ENCODE measurements around the gene ARL10. TPM values are rescaled to one million over a fixed set of nuclear protein-coding genes. Genes with fewer than 3 reads are reported as not detected.
A peak's percentile ranks its signal among the peaks of the same experiment; 100 is the strongest.

The ARL10 gene
- total RNA-seq, 1 donor from 2014 or later, result 4.2 TPM

DNA sequence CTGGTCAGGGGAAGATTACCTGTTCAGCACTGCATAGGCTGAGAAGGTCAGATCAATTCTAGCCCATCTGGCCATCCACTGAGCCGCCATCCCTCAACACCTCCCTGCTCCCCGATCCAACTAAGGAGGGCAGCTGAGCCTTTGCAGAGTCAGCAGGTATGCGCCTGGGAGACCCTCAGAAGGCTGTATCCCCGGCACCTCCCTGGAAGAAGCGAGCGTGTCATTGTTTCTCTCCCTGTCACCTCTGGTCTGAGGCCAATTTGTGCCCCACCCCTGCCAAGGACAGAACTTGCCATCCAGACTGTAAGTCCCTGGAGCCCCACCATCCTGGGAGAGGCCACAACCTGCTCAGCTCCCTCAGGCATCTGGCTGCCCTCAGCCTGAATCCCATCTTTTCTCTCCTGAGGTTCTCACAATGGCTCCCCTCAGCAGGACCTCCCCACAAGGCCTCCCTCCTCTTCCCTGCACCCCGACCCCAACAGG, 48.5 kb downstream of the ARL10 start:
- TF ChIP-seq, protein P1, sequence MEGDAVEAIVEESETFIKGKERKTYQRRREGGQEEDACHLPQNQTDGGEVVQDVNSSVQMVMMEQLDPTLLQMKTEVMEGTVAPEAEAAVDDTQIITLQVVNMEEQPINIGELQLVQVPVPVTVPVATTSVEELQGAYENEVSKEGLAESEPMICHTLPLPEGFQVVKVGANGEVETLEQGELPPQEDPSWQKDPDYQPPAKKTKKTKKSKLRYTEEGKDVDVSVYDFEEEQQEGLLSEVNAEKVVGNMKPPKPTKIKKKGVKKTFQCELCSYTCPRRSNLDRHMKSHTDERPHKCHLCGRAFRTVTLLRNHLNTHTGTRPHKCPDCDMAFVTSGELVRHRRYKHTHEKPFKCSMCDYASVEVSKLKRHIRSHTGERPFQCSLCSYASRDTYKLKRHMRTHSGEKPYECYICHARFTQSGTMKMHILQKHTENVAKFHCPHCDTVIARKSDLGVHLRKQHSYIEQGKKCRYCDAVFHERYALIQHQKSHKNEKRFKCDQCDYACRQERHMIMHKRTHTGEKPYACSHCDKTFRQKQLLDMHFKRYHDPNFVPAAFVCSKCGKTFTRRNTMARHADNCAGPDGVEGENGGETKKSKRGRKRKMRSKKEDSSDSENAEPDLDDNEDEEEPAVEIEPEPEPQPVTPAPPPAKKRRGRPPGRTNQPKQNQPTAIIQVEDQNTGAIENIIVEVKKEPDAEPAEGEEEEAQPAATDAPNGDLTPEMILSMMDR (IDR thresholded peaks at IDR 0.05; ENCODE audit: insufficient read depth, low read length, severe bottlenecking), result no peak
- DNase-seq (ENCODE audit: low read depth), result no peak
- no peak for FAIRE-seq
- no peak overlapping the region for H3K4me3 ChIP-seq (ENCODE audit: low read depth, low read length)
- peaks cover 4% of the 10 kb centered on the region for H3K36me3 ChIP-seq (ENCODE audit: control insufficient read depth, insufficient read depth, low read length)
- no peaks in the 10 kb centered on the region for H3K27me3 ChIP-seq (ENCODE audit: control insufficient read depth, insufficient read depth, low read length)

GRCh38 chr5:176414704-176415103, 49.4 kb downstream of the ARL10 start:
- DNase-seq (ENCODE audit: low read depth), result no peak
- no peak for FAIRE-seq
- H3K27me3 ChIP-seq (ENCODE audit: control insufficient read depth, insufficient read depth, low read length), result no peaks in the 10 kb centered on the region
- peaks cover 2% of the 10 kb centered on the region for H3K36me3 ChIP-seq (ENCODE audit: control insufficient read depth, insufficient read depth, low read length)
- peak overlapping the region; percentile 79 for H3K4me3 ChIP-seq (ENCODE audit: low read depth, low read length)
- TF ChIP-seq, protein P1 (IDR thresholded peaks at IDR 0.05; ENCODE audit: insufficient read depth, low read length, severe bottlenecking), result no peak

DNA sequence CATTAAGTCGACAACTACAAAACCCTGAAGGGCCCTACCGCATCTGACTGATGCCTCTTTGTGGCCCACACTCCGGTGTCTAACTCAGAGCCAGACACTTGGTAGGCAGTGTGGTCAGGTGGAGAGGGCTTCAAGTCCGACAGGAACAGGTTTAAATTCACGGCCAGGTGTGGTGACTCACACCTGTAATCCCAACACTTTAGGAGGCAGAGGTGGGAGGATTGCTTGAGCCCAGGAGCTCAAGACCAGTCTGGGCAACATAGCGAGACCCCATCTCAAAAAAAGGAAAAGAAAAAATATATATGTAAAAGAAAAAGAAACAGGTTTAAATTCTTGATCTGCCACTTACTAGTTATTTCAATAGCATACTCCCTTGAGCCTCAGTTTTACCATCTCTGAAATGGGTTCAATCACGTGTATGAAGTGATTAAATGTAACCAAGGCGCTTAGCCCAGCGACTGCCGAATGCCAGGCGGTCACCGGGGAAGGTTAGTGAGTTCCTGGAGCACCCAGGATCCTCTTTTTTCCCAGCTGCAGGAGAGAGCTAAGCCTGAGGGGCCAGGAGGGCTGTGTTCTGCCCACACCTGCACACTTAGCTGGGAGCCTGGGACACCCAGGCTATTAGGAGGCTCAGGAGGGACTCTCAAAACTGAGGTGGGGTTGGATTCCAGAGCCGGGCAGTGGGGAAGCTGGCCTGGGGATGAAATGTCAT, 50.1 kb downstream of the ARL10 start:
- FAIRE-seq, result no peak
- TF ChIP-seq, protein P1 (IDR thresholded peaks at IDR 0.05; ENCODE audit: insufficient read depth, low read length, severe bottlenecking), result no peak
- DNase-seq (ENCODE audit: low read depth), result peak; percentile 49

GRCh38 chr5:176415952-176416924, 51.0 kb downstream of the ARL10 start, which contains the start of gene CLTB:
TSS of gene CLTB (minus strand) at chr5:176416539. CDS start at chr5:176416363, 176 bp downstream.
- H3K36me3 ChIP-seq (ENCODE audit: control insufficient read depth, insufficient read depth, low read length), result no peaks in the 10 kb centered on the region
- H3K27me3 ChIP-seq (ENCODE audit: control insufficient read depth, insufficient read depth, low read length), result no peaks in the 10 kb centered on the region
- DNase-seq (ENCODE audit: low read depth) (peak; percentile 63), FAIRE-seq (no peak)
- peak within 1 kb of the TSS; percentile 79 for H3K4me3 ChIP-seq (ENCODE audit: low read depth, low read length)
- TF ChIP-seq, protein P1 (IDR thresholded peaks at IDR 0.05; ENCODE audit: insufficient read depth, low read length, severe bottlenecking), result peak; percentile 76

More for the DNA sequence above, 50.1 kb downstream of the ARL10 start:
- no peaks in the 10 kb centered on the region for H3K27me3 ChIP-seq (ENCODE audit: control insufficient read depth, insufficient read depth, low read length)
- H3K4me3 ChIP-seq (ENCODE audit: low read depth, low read length), result peak overlapping the region; percentile 79
- H3K36me3 ChIP-seq (ENCODE audit: control insufficient read depth, insufficient read depth, low read length), result no peaks in the 10 kb centered on the region

DNA sequence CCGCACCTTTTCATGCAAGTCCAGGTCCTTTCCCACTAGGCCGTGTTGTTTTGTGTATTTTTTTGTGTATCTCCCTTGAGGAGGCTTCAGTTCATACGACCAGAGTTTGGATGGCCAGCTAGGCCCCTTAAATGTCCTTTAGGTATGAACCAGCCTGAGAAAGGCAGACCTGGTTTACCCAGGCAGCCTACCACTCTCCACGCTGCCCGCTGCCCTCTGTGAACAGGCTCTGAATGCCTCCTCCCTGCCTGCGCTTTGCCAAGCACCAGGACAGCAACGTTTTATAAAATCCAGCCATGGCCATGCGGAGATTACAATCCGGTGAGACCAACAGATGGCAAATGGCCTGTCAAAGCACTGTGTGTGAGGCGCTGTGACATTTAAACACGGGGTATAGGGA, 51.7 kb downstream of the ARL10 start:
- no peak overlapping the region for H3K4me3 ChIP-seq (ENCODE audit: low read depth, low read length)
- DNase-seq (ENCODE audit: low read depth) (no peak), FAIRE-seq (no peak)
- TF ChIP-seq, protein P1 (IDR thresholded peaks at IDR 0.05; ENCODE audit: insufficient read depth, low read length, severe bottlenecking), result no peak
- H3K36me3 ChIP-seq (ENCODE audit: control insufficient read depth, insufficient read depth, low read length), result no peaks in the 10 kb centered on the region
- no peaks in the 10 kb centered on the region for H3K27me3 ChIP-seq (ENCODE audit: control insufficient read depth, insufficient read depth, low read length)

Data from bronchial epithelial cell (primary cell).